Esophagus (tissue), 2 donors: ENCODE results near the gene AMBN. TPM values are rescaled to one million over a fixed set of nuclear protein-coding genes. Genes with fewer than 3 reads are reported as not detected.

ENCODE experiments used
- H3K27ac ChIP-seq, 2 donors: one replicate each; pipeline ENCODE4 v1.5.1; 2013; ENCODE audit warnings: low read depth in 2 of 2, mild to moderate bottlenecking in 2 of 2, inconsistent platforms in 1 of 2, low read length in 1 of 2, moderate library complexity in 1 of 2
- H3K27me3 ChIP-seq, 2 donors: one replicate each; pipeline ENCODE4 v1.6.1; 2013; ENCODE audit warnings: low read length in 2 of 2, control low read depth in 1 of 2, mild to moderate bottlenecking in 1 of 2; ENCODE audit not compliant: insufficient read depth in 2 of 2, control insufficient read depth in 1 of 2
- H3K36me3 ChIP-seq, 2 donors: one replicate each; pipeline ENCODE4 v1.6.1; 2013; ENCODE audit warnings: low read length in 1 of 2; ENCODE audit not compliant: control insufficient read depth in 2 of 2, insufficient read depth in 2 of 2
- H3K4me1 ChIP-seq, 2 donors: one replicate each; pipeline ENCODE4 v1.6.1; 2013; ENCODE audit warnings: low read length in 1 of 2; ENCODE audit not compliant: control insufficient read depth in 2 of 2, insufficient read depth in 2 of 2
- H3K4me3 ChIP-seq, 2 donors: one replicate each; pipeline ENCODE4 v1.5.1; 2013; ENCODE audit warnings: low read length in 2 of 2, mild to moderate bottlenecking in 2 of 2, low read depth in 1 of 2, moderate library complexity in 1 of 2
- H3K9me3 ChIP-seq, 2 donors: one replicate each; pipeline ENCODE4 v1.6.1; 2013; ENCODE audit warnings: mild to moderate bottlenecking in 2 of 2, low read depth in 1 of 2, low read length in 1 of 2, moderate library complexity in 1 of 2; ENCODE audit not compliant: control insufficient read depth in 2 of 2, insufficient read depth in 1 of 2
- WGBS, 2 donors: extraction: QIAGEN DNeasy Blood & Tissue Kit; methylation state at CpG; one replicate each; pipeline ENCODE4 v1.1.7; 2013; 5-methylcytosine and 5-hydroxymethylcytosine counted together
- polyA plus RNA-seq, 2 donors: library from polyadenylated mRNA; stranded (reverse); fragments of 200-250 nt; gene quantifications; one replicate each; pipeline ENCODE4 v1.2.3, GENCODE V29; 2013
- donor health status: healthy with polysubstance abuse.
- donor health status: Bipolar disorder and iron deficiency.

The AMBN gene
- not detected for polyA plus RNA-seq

GRCh38 chr4:70591955-70592582 lies at the start of gene AMBN:
TSS of gene AMBN (plus strand) at chr4:70592256. CDS start at chr4:70592359, 103 bp downstream.
- no peak within 1 kb of the TSS for H3K4me3 ChIP-seq
- no peaks in the 10 kb centered on the region for H3K36me3 ChIP-seq
- no peaks in the 10 kb centered on the region for H3K4me1 ChIP-seq
- H3K9me3 ChIP-seq = no peaks in the 10 kb centered on the region
- 77 to 80% methylated on average over 5 of the region's 5 CpGs for WGBS, 2 donors
- H3K27ac ChIP-seq = no peak within 1 kb of the TSS
- no peaks in the 10 kb centered on the region for H3K27me3 ChIP-seq

DNA sequence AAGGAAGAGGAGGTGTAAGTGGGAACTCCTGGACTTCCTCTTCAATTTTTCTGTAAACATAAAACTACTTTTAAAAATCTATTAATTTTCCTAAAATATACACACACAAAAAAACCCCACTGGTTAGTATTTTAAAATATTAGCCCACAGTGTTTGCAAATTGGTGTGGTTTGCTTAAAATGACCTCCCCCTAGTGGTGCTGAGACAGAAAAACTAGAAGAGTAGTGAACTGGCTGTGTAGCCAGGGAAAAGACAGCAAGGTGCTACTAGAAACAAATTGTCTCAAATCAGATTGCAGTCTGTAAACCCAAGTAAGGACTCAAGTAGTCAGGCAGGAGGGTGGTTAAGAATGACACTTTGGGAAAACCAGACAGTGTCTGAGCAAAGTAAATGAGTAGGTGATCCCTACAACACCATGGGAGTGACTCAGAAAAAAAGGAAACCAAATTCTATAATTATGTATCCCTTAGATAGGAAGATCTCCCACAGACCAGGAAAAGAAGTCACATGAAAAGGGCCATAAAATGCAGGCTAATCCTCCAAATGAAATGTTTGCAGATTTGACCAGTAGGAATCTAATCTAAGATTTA lies 47.7 kb upstream of the AMBN start:
- Histone ChIP-seq H3K27me3 (no peaks in the 10 kb centered on the region), H3K4me1 (no peaks in the 10 kb centered on the region), H3K9me3 (no peaks in the 10 kb centered on the region), H3K36me3 (no peaks in the 10 kb centered on the region), H3K4me3 (no peak overlapping the region), H3K27ac (no peak overlapping the region)

- H3K4me3 ChIP-seq = no peak overlapping the region
- no peaks in the 10 kb centered on the region for H3K9me3 ChIP-seq
- H3K36me3 ChIP-seq = no peaks in the 10 kb centered on the region
- no peaks in the 10 kb centered on the region for H3K27me3 ChIP-seq
- 6 to 28% methylated on average over 1 of the region's 1 CpG for WGBS, 2 donors
- H3K4me1 ChIP-seq = no peaks in the 10 kb centered on the region
- H3K27ac ChIP-seq = no peak overlapping the region
Measured at GRCh38 chr4:70556856-70557255, 35.2 kb upstream of the AMBN start.

- Histone ChIP-seq H3K36me3 (no peaks in the 10 kb centered on the region), H3K9me3 (no peaks in the 10 kb centered on the region), H3K4me1 (no peaks in the 10 kb centered on the region), H3K27me3 (no peaks in the 10 kb centered on the region), H3K4me3 (no peak overlapping the region), H3K27ac (no peak overlapping the region)
- 26 to 31% methylated on average over 2 of the region's 2 CpGs for WGBS, 2 donors
Measured at GRCh38 chr4:70559211-70559830, 32.7 kb upstream of the AMBN start.

- Histone ChIP-seq H3K4me1 (no peaks in the 10 kb centered on the region), H3K9me3 (no peaks in the 10 kb centered on the region), H3K27me3 (no peaks in the 10 kb centered on the region), H3K36me3 (no peaks in the 10 kb centered on the region), H3K4me3 (no peak overlapping the region), H3K27ac (no peak overlapping the region)
- WGBS, 2 donors = 84 to 98% methylated on average over 1 of the region's 1 CpG
Measured at GRCh38 chr4:70559924-70560323, 32.1 kb upstream of the AMBN start.

- no peaks in the 10 kb centered on the region for H3K9me3 ChIP-seq
- H3K27ac ChIP-seq = no peak overlapping the region
- H3K4me1 ChIP-seq = no peaks in the 10 kb centered on the region
- no peaks in the 10 kb centered on the region for H3K36me3 ChIP-seq
- H3K27me3 ChIP-seq = no peaks in the 10 kb centered on the region
- WGBS, 2 donors = 63 to 79% methylated on average over 8 of the region's 8 CpGs
- H3K4me3 ChIP-seq = no peak overlapping the region
Measured at GRCh38 chr4:70564033-70564432, 28.0 kb upstream of the AMBN start.

DNA sequence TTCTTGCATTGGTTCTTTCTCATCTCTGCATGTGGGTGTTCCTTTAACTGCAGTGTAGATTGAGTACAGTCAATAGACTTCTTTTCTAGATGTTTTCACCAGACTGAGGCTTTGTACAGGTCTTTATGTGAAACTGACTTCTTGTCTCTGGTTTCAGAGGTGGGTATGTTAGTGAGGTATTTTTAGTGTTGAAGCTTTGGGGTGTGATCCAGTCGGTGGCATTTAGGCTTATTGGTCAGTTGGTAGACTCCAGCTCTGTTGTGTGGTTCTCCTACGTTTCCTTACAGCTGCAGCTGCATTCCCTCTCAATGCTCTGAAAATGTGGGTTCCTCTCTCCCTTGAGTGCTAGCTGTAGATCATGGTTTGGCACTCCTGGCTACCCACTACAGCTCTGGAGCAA lies 21.3 kb upstream of the AMBN start:
- H3K27ac ChIP-seq = no peak overlapping the region
- H3K36me3 ChIP-seq = no peaks in the 10 kb centered on the region
- WGBS, 2 donors = 81 to 92% methylated on average over 2 of the region's 2 CpGs
- no peak overlapping the region for H3K4me3 ChIP-seq
- no peaks in the 10 kb centered on the region for H3K4me1 ChIP-seq
- H3K27me3 ChIP-seq = no peaks in the 10 kb centered on the region
- no peaks in the 10 kb centered on the region for H3K9me3 ChIP-seq

- Histone ChIP-seq H3K36me3 (no peaks in the 10 kb centered on the region), H3K4me1 (no peaks in the 10 kb centered on the region), H3K27ac (no peak overlapping the region), H3K9me3 (no peaks in the 10 kb centered on the region), H3K4me3 (no peak overlapping the region), H3K27me3 (no peaks in the 10 kb centered on the region)
- 36 to 41% methylated on average over 2 of the region's 2 CpGs for WGBS, 2 donors
Measured at GRCh38 chr4:70571772-70572171, 20.3 kb upstream of the AMBN start.

- H3K4me1 ChIP-seq = no peaks in the 10 kb centered on the region
- H3K9me3 ChIP-seq = no peaks in the 10 kb centered on the region
- no peak overlapping the region for H3K4me3 ChIP-seq
- peaks cover 0 to 2% of the 10 kb centered on the region in 2 donors for H3K27me3 ChIP-seq
- no peaks in the 10 kb centered on the region for H3K36me3 ChIP-seq
- H3K27ac ChIP-seq = no peak overlapping the region
Measured at GRCh38 chr4:70575964-70576363, 16.1 kb upstream of the AMBN start.
